Left ventricle myocardium inferior (tissue), 1 donor: ENCODE data around the gene DBT. TPM values are rescaled to one million over a fixed set of nuclear protein-coding genes. Genes with fewer than 3 reads are reported as not detected.
"Not testable (repeated sequence)": the region's sequence is repeated elsewhere in the genome, so short reads cannot be mapped to it uniquely, and the experiment has no call there.

Experiments
- DNase-seq: peaks from one replicate; pipeline ENCODE4 v3.0.0-alpha.2; 2020
- H3K27ac ChIP-seq: fragments of 200-600 bp; replicated peaks from 2 replicates; pipeline ENCODE4 v1.8.0; 2021
- H3K27me3 ChIP-seq: fragments of 200-600 bp; 2 replicates; pipeline ENCODE4 v1.8.0; 2021; ENCODE audit warnings: low read depth
- H3K36me3 ChIP-seq: fragments of 200-600 bp; 2 replicates; pipeline ENCODE4 v1.8.0; 2021
- H3K4me1 ChIP-seq: fragments of 200-600 bp; 2 replicates; pipeline ENCODE4 v1.8.0; 2021
- H3K4me3 ChIP-seq: fragments of 200-600 bp; 2 replicates; pipeline ENCODE4 v1.8.0; 2021; ENCODE audit warnings: mild to moderate bottlenecking, moderate library complexity
- H3K9me3 ChIP-seq: fragments of 200-600 bp; replicated peaks from 2 replicates; pipeline ENCODE4 v1.8.0; 2021
- CTCF ChIP-seq: fragments of 200-600 bp; IDR thresholded peaks from 2 replicates; pipeline ENCODE4 v1.8.0; 2021; ENCODE audit warnings: antibody characterized with exemption, mild to moderate bottlenecking, borderline replicate concordance
- intact Hi-C: fragments of 100-400 bp; cut with micrococcal nuclease; formaldehyde crosslinking; loops from one replicate; pipeline ENCODE4 v1.11.0; 2022
- total RNA-seq: library from RNA; stranded (reverse); fragmentation: NEBNext Ultra II Directional; extraction: Animal tissue kit (Norgen Biotek cat#: 25700); gene quantifications from one replicate; pipeline ENCODE4 v1.2.1, GENCODE V29; 2021
- donor health status: DM: no; HTN: yes; CAD: no; lungs with severe emphysema.

The DBT gene
- total RNA-seq, 1 donor from 2014 or later: 38.8 TPM

GRCh38 chr1:100261686-100262085 is 12.1 kb upstream of the DBT start:
- Histone ChIP-seq H3K27me3 (no peaks in the 10 kb centered on the region), H3K36me3 (peaks cover 10% of the 10 kb centered on the region), H3K9me3 (no peaks in the 10 kb centered on the region), H3K4me3 (no peak overlapping the region), H3K27ac (no peak overlapping the region), H3K4me1 (peaks cover 23% of the 10 kb centered on the region)
- DNase-seq: no peak
- no peak for TF ChIP-seq CTCF
- intact Hi-C loops: no loop called here

GRCh38 chr1:100258427-100258826 is 8.8 kb upstream of the DBT start:
- H3K36me3 ChIP-seq, DNase-seq, H3K9me3 ChIP-seq, intact Hi-C loops, H3K4me3 ChIP-seq, H3K4me1 ChIP-seq, H3K27ac ChIP-seq, H3K27me3 ChIP-seq: not testable (repeated sequence)

- H3K4me3 ChIP-seq, intact Hi-C loops: not testable (repeated sequence)
Measured at GRCh38 chr1:100256273-100256672, 6.6 kb upstream of the DBT start.

GRCh38 chr1:100253552-100253951 is 3.9 kb upstream of the DBT start:
- intact Hi-C loops: no loop called here
- no peaks in the 10 kb centered on the region for H3K9me3 ChIP-seq
- TF ChIP-seq CTCF: no peak
- H3K36me3 ChIP-seq: no peaks in the 10 kb centered on the region
- H3K27ac ChIP-seq: no peak overlapping the region
- DNase-seq: no peak
- H3K4me1 ChIP-seq: peaks cover 22% of the 10 kb centered on the region
- H3K4me3 ChIP-seq: no peak overlapping the region
- H3K27me3 ChIP-seq: no peaks in the 10 kb centered on the region

More at GRCh38 chr1:100256273-100256672, 6.6 kb upstream of the DBT start:
- H3K27me3 ChIP-seq, H3K9me3 ChIP-seq, H3K4me1 ChIP-seq, H3K27ac ChIP-seq, DNase-seq, H3K36me3 ChIP-seq: not testable (repeated sequence)

- no peaks in the 10 kb centered on the region for H3K36me3 ChIP-seq
- H3K4me1 ChIP-seq: peaks cover 28% of the 10 kb centered on the region
- H3K27me3 ChIP-seq: no peaks in the 10 kb centered on the region
- intact Hi-C loops: no loop called here
- TF ChIP-seq CTCF: no peak
- DNase-seq: no peak
- no peak overlapping the region for H3K27ac ChIP-seq
- H3K9me3 ChIP-seq: no peaks in the 10 kb centered on the region
- H3K4me3 ChIP-seq: no peak overlapping the region
Measured at GRCh38 chr1:100252901-100253300, 3.3 kb upstream of the DBT start.

- no peaks in the 10 kb centered on the region for H3K27me3 ChIP-seq
- H3K9me3 ChIP-seq: no peaks in the 10 kb centered on the region
- DNase-seq: no peak
- TF ChIP-seq CTCF: no peak
- H3K27ac ChIP-seq: no peak overlapping the region
- intact Hi-C loops: no loop called here
- H3K36me3 ChIP-seq: no peaks in the 10 kb centered on the region
- peaks cover 28% of the 10 kb centered on the region for H3K4me1 ChIP-seq
- H3K4me3 ChIP-seq: no peak overlapping the region
Measured at GRCh38 chr1:100250807-100251206, 1.2 kb upstream of the DBT start.

- Histone ChIP-seq H3K9me3 (no peaks in the 10 kb centered on the region), H3K27me3 (no peaks in the 10 kb centered on the region), H3K4me1 (peaks cover 31% of the 10 kb centered on the region), H3K36me3 (no peaks in the 10 kb centered on the region), H3K4me3 (peak overlapping the region; percentile 97), H3K27ac (peak overlapping the region; percentile 94)
- TF ChIP-seq CTCF: no peak
- no peak for DNase-seq
- intact Hi-C loops: no loop called here
Measured at GRCh38 chr1:100250264-100250663, 630 bp upstream of the DBT start.
